Measurements from ENCODE around the gene TIGD7.

The TIGD7 gene

DNA sequence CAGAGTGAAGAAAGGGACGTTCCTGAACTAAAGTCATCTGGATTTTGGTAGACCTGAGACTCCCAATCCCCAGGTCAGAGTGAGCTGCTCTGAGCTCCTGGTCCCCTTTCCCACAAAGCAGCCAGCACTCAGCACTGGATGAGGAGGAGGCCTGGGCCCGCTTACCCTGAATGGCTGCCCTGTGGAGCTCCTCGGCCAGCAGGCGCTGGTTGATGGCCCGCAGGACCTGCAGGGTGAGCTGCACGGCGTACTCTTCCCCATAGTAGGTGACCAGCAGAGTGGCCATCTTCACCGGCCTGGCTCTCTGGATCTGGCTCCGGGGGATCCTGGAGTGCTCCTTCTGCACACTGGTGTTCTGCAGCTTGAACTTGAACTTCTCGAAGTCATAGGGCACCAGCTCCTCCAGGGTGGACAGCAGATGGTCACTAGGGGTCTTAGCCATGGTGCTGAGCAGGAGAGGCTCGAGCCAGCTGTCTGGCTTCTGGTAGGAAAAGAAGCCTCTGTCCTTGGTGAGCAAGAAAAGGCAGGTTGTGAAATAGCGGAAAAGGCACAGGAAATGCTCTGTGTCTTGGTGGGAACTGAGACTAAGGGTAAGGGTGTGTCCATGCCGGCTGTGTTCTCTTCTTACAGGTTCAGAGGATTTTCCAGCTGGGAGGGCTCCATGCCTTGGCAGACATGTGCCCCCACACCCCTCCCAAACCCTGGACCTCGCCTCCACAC, 48.9 kb downstream of the TIGD7 start, which contains the start of gene MEFV:
TSS of gene MEFV (minus strand) at position 488 of the 720 bp plus-strand sequence. CDS start at position 442, 46 bp downstream.
- H3K4me3 ChIP-seq (ENCODE audit: low read depth, low read length) = no peak within 1 kb of the TSS
- TF ChIP-seq, protein P1, sequence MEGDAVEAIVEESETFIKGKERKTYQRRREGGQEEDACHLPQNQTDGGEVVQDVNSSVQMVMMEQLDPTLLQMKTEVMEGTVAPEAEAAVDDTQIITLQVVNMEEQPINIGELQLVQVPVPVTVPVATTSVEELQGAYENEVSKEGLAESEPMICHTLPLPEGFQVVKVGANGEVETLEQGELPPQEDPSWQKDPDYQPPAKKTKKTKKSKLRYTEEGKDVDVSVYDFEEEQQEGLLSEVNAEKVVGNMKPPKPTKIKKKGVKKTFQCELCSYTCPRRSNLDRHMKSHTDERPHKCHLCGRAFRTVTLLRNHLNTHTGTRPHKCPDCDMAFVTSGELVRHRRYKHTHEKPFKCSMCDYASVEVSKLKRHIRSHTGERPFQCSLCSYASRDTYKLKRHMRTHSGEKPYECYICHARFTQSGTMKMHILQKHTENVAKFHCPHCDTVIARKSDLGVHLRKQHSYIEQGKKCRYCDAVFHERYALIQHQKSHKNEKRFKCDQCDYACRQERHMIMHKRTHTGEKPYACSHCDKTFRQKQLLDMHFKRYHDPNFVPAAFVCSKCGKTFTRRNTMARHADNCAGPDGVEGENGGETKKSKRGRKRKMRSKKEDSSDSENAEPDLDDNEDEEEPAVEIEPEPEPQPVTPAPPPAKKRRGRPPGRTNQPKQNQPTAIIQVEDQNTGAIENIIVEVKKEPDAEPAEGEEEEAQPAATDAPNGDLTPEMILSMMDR (IDR thresholded peaks at IDR 0.05; ENCODE audit: borderline replicate concordance, insufficient read depth, low read depth, low read length) = no peak

- H3K4me3 ChIP-seq (ENCODE audit: low read depth, low read length) = no peak overlapping the region
- TF ChIP-seq, protein P1 (IDR thresholded peaks at IDR 0.05; ENCODE audit: borderline replicate concordance, insufficient read depth, low read depth, low read length) = no peak
Observed at GRCh38 chr16:3254309-3254708, 50.9 kb downstream of the TIGD7 start.

DNA sequence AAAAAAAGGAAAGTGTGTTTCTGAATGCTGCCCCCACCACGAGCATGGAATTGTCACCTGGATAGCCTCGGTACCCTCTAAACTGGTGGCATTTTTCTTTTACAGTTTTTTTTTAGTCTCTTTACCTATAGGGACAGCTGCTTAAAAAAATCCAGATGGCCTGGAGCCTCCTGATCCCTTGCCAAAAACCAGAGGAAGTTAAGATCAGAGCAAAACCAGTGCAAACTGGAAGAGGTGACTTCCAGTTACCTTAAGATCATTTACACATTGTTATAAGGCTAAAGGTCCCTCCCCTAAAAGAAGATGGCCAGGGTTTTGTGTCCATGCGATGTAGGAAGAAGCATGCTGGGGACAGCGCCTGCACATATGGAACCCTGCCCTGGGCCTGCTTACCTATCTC, 52.3 kb downstream of the TIGD7 start:
- TF ChIP-seq, protein P1 (IDR thresholded peaks at IDR 0.05; ENCODE audit: borderline replicate concordance, insufficient read depth, low read depth, low read length) = no peak
- H3K4me3 ChIP-seq (ENCODE audit: low read depth, low read length) = no peak overlapping the region

- TF ChIP-seq, protein P1 (IDR thresholded peaks at IDR 0.05; ENCODE audit: borderline replicate concordance, insufficient read depth, low read depth, low read length) = no peak
Observed at GRCh38 chr16:3249451-3249850, 55.8 kb downstream of the TIGD7 start.

DNA sequence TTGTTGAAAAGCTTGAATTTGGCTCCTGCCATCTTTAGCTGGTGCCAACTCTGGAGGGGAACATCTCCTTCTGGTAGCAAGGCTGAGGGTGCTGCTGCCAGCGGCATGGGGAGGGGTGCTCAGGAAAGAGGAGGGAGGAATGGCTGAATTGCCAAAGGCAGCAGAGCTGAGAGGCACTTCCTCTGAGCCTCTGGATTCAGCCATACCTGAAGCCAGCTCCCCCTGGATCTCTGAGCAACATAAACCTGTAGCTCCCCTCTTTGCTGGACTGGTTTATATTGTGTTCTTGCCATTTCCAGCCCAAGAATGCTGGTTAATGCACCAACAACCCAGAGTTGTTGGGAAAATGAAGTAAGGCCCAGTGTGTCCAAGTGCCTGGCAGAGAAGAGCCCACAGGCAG, 56.2 kb downstream of the TIGD7 start:
- no peak overlapping the region for H3K4me3 ChIP-seq (ENCODE audit: low read depth, low read length)
- TF ChIP-seq, protein P1 (IDR thresholded peaks at IDR 0.05; ENCODE audit: borderline replicate concordance, insufficient read depth, low read depth, low read length) = no peak

More at GRCh38 chr16:3249451-3249850, 55.8 kb downstream of the TIGD7 start:
- no peak overlapping the region for H3K4me3 ChIP-seq (ENCODE audit: low read depth, low read length)
